Inflammatory macrophage treated with lipopolysaccharide for 4 hours (primary cell): ENCODE measurements around the gene CST11.

Source experiments
- DNase-seq: peaks from one replicate; pipeline ENCODE4 v3.0.0-alpha.2; 2020

The CST11 gene

DNA sequence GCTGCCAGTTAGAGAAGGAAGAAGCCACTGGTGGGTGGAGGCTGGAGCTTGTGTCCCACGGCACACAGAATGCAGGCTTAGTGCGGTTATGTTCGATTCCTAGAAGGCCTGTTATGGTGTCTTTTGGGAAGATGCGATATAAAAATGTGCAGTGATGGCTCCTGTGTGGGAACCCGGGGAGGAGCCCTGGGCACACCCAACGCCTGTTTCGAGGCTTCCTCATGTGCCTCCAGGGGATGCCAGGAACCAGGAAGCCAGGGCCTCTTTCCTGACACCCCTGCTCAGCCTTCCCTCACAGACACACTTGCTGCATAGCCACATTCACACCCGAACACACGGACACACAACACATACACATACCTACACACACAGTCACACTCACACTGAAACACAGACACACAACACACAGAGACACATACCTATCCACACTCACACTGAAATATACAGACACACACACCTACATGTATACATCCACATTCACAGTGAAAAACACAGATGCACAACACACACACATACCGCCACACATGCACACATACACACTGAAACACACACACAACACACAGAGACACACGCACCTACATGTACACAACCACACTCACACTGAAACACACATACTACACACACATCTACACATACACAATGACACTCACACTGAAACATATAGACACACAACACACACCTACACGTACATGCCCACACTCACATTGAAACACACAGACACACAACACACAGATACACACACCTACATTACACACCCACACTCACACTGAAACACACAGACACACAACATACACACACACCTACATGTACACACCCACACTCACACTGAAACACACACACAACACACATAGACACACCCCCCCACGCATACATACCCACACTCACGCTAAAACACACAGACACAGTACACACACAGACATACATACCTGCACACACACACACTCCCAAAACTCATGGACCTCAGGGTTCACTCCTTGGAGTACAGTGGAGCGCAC is 1.2 kb upstream of the CST11 start:
- DNase-seq: no peak

DNA sequence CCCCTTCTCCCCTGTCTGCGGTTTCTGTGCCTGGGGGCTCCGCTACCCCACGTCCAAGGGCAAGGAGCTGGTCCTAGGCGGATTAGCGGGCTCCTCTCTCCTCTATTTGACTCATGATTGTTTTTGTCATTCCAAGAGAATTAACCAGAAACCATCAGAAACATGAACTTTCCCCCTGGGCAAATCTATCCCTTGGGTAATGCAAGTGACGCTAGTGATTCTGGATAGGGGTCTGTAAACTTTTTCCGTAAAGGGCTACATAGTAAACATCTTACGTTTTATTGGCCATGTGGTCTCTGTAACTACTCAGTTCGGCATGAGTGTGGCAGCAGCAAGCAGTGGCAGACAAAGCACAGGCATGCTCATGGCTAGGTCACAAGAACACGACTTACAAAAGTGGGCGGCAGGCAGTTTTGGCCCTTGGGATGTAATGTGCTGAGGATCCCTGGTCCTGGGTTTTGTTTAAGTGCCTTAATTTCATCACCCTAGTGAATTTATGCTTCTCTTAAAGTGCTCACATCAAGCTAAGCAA is 654 bp downstream of the CST11 start:
- no peak for DNase-seq

GRCh38 chr20:23450877-23451276 is 1.8 kb downstream of the CST11 start:
- DNase-seq: no peak

GRCh38 chr20:23449421-23449820 is 3.3 kb downstream of the CST11 start:
- DNase-seq: peak; percentile 58

DNA sequence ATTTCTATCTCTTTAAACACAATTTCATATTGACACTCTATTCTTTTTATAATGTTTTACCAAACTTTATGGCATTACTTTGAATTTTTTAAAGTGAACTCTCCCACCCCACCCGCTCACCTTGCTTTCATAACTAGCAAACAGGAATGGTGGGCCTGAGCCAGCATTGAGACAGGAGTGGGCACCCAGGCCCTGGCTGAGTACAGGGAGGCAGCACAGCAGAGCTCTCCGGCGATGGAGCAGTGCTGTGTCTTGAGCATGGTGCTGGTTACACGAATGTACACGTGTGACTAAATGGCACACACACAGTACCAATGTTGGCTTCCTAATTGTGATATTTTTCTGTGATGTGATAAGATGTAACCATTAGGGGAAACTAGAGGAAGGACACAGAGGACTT is 4.5 kb downstream of the CST11 start:
- no peak for DNase-seq

- peak; percentile 49 for DNase-seq
Observed at GRCh38 chr20:23446505-23446904, 6.2 kb downstream of the CST11 start.

DNA sequence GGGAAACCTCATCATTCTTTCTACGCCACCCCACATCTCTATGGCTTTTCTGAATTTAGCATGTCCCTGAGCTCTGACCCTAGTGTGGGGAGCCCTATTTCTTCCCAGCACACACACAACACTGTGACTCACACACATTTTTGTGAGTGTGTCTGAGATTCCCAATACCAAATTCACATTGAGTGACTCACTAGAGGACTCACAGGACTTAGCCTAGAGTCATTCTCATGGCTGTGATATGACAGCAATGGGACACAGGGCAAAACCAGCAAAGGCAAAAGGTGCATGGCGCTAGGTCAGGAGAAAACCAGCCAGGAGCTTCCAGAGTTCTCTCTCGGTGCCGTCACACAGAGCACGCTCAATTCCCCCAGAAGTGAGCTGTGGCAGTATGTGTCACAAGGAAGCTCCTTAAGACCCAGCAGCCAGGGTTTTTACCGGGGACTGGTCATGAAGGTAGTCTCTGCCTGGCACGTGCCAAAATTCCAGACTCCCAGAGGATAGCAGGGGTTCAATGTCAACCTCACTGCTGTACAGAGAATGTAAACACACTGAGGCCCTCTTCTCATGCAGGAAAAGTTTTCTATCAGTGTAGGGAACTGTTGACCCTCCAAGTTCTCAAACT is 7.0 kb downstream of the CST11 start:
- no peak for DNase-seq

DNA sequence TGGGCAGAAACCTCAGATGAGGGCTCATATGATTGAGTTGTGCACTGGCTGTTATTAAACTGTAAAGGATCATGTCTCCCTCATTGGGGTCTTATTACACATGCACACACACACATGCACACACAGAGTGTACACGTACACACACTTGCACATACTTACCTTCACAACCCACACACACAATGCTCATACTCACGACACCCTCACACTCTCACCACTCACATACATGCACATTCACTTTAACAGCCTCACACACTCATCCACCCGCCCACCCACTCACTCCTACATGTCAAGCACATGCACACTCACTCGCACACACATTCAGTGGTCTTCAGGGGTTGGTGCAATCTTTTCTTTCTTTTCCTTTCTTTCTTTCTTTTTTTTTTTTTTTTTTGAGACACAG is 7.8 kb downstream of the CST11 start:
- no peak for DNase-seq

- no peak for DNase-seq
Observed at GRCh38 chr20:23442436-23442835, 10.2 kb downstream of the CST11 start.

GRCh38 chr20:23441850-23442313 is 10.8 kb downstream of the CST11 start:
- peak; percentile 67 for DNase-seq

DNA sequence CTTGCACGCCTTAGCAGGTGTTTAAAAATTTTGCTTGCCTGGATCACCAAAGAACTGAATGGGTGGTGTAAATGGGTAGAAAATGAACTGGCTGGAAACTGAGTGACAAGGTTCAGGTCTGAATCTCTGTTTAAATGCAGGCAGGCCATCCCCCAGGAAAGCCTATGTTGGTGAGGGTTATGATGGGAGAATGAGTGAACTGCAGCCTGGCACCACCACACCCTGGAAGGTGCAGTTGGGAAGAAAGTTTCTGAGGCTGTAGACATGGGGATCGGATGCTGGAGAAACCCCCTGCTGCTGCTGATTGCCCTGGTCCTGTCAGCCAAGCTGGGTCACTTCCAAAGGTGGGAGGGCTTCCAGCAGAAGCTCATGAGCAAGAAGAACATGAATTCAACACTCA is 12.7 kb downstream of the CST11 start:
- DNase-seq: no peak

GRCh38 chr20:23438661-23439060 is 14.0 kb downstream of the CST11 start:
- no peak for DNase-seq

GRCh38 chr20:23437126-23437899 is 15.4 kb downstream of the CST11 start:
- no peak for DNase-seq

DNA sequence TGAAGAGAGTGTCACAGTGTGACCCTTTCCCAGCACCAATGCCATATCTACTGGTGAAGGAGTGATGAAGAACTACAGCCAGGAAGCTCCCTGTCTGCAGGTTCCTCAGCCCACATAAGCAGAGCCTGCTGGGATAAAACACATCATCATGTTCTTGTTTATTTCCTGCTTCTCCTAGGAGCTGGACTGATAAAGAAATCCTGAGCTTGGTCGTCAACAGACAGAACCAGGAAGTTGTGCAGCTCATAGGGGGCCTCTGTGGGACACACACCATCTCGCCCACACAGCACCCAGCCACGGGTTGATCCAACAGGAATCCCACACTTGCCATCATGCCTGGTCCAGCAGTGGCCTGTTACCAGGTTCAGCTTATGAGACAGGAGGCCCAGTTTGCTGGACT is 16.0 kb downstream of the CST11 start:
- no peak for DNase-seq

DNA sequence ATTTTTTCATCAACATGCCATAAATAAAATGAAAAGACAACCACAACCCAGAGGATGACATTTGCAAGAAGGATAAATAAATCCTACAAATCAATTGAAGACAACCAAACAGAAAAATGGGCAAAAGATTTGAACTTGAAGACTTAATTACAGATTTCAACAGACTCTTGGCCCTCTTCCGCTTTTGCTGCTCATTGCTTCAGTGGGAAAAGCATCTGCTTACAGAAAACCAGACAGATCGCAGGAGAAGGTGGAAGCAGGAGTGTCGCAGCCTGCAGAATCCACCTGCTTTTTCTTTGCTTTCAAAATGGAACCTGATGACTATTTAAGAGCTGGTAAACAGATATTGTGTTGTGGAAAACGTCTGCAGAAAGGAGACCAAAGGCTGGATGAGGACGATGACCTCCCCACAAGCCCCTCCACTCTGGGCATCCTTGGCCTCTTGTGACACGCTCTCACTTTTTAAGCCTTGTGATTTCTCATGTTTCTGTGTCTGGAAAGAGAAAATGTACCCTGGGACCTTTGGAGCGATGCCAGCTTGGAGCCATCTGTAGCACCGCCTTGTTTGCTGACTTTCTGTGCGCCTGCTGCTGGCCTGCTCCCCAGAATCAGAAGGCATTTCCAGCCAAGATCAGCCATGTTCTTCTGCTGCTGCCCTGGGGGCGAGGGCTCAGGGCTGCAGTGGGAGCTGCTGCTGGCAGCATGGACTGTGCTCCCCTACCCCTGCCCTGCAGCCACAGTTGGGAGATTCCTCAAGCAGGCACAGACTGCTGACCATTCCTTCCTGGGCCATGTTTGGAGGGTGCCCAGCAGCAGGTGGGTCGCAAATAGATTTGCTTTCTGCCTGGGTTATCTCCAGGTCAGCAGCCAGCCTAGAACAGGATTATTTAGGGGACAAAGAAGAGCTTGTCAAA is 16.8 kb downstream of the CST11 start:
- no peak for DNase-seq

DNA sequence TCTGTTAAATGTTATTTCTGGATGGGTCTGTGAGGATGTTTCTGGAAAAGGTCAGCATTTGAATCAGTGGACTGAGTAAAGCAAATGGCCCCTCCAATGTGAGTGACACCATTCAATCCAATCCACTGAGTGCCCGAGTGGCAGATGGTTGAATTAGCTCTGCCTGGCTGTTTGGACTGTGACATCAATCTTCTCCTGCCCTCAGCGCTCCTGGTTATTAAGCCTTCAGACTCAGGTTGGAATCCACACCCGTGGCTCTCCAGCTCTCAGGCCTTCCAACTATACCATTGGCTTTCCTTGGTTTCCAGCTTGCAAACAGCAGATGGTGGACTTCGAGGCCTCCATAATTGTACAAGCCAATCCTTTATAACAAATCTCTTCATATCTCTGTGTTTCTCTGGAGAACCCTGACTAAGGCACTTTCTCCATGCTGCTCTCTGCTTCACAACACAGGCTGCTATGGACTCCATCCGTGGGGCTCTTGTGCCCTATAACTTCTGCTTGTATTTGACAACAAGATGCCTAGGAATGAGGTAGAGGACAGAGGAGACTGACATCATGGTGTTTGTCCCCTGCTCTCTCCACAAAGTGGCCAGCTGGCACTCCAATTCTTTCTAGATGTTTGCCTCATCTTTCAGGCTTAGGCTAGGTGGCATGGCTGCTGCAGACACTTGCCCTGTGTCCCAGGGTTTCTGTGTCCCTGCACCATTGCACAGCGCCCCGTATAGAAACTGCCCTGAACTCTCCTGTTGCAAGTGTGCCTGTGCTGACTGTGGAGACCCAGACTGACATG is 18.0 kb downstream of the CST11 start:
- DNase-seq: no peak

GRCh38 chr20:23433628-23434027 is 19.0 kb downstream of the CST11 start:
- no peak for DNase-seq

DNA sequence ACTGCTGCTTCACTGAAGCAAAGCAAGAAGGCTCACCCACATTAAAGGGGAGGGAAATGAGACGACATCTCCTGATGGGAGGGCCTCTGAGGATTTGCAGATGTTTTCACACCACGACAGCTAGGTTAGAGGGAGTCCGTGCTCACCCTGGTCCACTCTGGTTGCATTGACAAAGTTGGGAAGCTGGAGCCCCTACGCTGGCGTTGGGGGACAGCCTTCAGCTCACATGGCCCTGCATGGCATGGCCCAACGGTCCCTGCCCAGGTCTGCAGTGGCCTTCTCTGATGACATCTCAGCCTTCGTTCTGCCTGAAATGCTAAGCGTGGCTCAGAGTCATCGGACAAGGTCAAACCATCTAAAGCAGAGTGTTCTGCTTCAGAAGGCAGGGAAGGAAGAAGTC is 27.5 kb downstream of the CST11 start:
- DNase-seq: no peak

GRCh38 chr20:23420943-23421931 is 31.4 kb downstream of the CST11 start, which contains the start of gene NAPB:
Gene NAPB (minus strand): TSS chr20:23421488. CDS start chr20:23421402, 86 bp downstream.
- DNase-seq: peak; percentile 94
